H9 (cell line): ENCODE measurements around the gene FAM53A. TPM values are rescaled to one million over a fixed set of nuclear protein-coding genes. Genes with fewer than 3 reads are reported as not detected.

Experiments used
- DNase-seq: peaks from one replicate; pipeline ENCODE4 v3.0.0-alpha.2; 2017
- H2AFZ ChIP-seq: one replicate; pipeline ENCODE4 v1.6.1; 2013; ENCODE audit warnings: mild to moderate bottlenecking, low read length, control low read depth, moderate library complexity
- H2AK5ac ChIP-seq: 2 replicates; pipeline ENCODE4 v1.6.1; 2013; ENCODE audit warnings: low read length, control low read depth, mixed read lengths; ENCODE audit not compliant: insufficient read length
- H2BK120ac ChIP-seq: one replicate; pipeline ENCODE4 v1.6.1; 2013; ENCODE audit warnings: low read depth, mild to moderate bottlenecking, low read length, control low read depth, inconsistent platforms; ENCODE audit not compliant: poor library complexity, severe bottlenecking
- H2BK12ac ChIP-seq: 2 replicates; pipeline ENCODE4 v1.6.1; 2013; ENCODE audit warnings: low read length, control low read depth, mixed read lengths, low read depth; ENCODE audit not compliant: insufficient read length
- H2BK15ac ChIP-seq: 2 replicates; pipeline ENCODE4 v1.6.1; 2013; ENCODE audit warnings: low read depth, low read length, control low read depth
- H2BK20ac ChIP-seq: one replicate; pipeline ENCODE4 v1.6.1; 2013; ENCODE audit warnings: low read depth, mild to moderate bottlenecking, low read length, control low read depth, inconsistent platforms; ENCODE audit not compliant: poor library complexity, severe bottlenecking
- H2BK5ac ChIP-seq: 2 replicates; pipeline ENCODE4 v1.6.1; 2013; ENCODE audit warnings: low read length, control low read depth, mixed read lengths; ENCODE audit not compliant: insufficient read length
- H3K14ac ChIP-seq: 2 replicates; pipeline ENCODE4 v1.6.1; 2013; ENCODE audit warnings: low read length, control low read depth; ENCODE audit not compliant: insufficient read depth
- H3K18ac ChIP-seq: 2 replicates; pipeline ENCODE4 v1.6.1; 2013; ENCODE audit warnings: low read depth, mild to moderate bottlenecking, mixed read lengths, low read length, control low read depth; ENCODE audit not compliant: insufficient read length
- H3K23ac ChIP-seq: 2 replicates; pipeline ENCODE4 v1.6.1; 2013; ENCODE audit warnings: low read length, control low read depth, mixed read lengths, low read depth; ENCODE audit not compliant: insufficient read length
- H3K23me2 ChIP-seq: 2 replicates; pipeline ENCODE4 v1.6.1; 2013; ENCODE audit warnings: low read depth, mild to moderate bottlenecking, mixed read lengths, low read length, control low read depth; ENCODE audit not compliant: insufficient read length, poor library complexity, severe bottlenecking
- H3K27ac ChIP-seq: 2 replicates; pipeline ENCODE4 v1.5.1; 2013; ENCODE audit warnings: low read length, control low read depth, mixed read lengths, low read depth; ENCODE audit not compliant: insufficient read length
- H3K27me3 ChIP-seq: 2 replicates; pipeline ENCODE4 v1.6.1; 2013; ENCODE audit warnings: low read length, control low read depth, inconsistent platforms; ENCODE audit not compliant: insufficient read depth
- H3K4ac ChIP-seq: 2 replicates; pipeline ENCODE4 v1.6.1; 2013; ENCODE audit warnings: low read depth, mild to moderate bottlenecking, control low read depth, inconsistent platforms, low read length, moderate library complexity
- H3K4me1 ChIP-seq: 2 replicates; pipeline ENCODE4 v1.6.1; 2013; ENCODE audit warnings: low read length, control low read depth, inconsistent platforms; ENCODE audit not compliant: insufficient read depth
- H3K4me2 ChIP-seq: 2 replicates; pipeline ENCODE4 v1.6.1; 2013; ENCODE audit warnings: low read length, control low read depth, mixed read lengths; ENCODE audit not compliant: insufficient read length, insufficient read depth
- H3K56ac ChIP-seq: 2 replicates; pipeline ENCODE4 v1.6.1; 2013; ENCODE audit warnings: low read depth, mild to moderate bottlenecking, mixed read lengths, low read length, control low read depth; ENCODE audit not compliant: insufficient read length
- H3K79me1 ChIP-seq: 2 replicates; pipeline ENCODE4 v1.6.1; 2013; ENCODE audit warnings: low read depth, mild to moderate bottlenecking, moderate library complexity, low read length, control low read depth, inconsistent platforms; ENCODE audit not compliant: insufficient read depth, poor library complexity, severe bottlenecking
- H3K79me2 ChIP-seq: 2 replicates; pipeline ENCODE4 v1.6.1; 2013; ENCODE audit warnings: low read length, control low read depth, inconsistent platforms; ENCODE audit not compliant: insufficient read depth
- H3K9ac ChIP-seq: 2 replicates; pipeline ENCODE4 v1.6.1; 2013; ENCODE audit warnings: low read length, control low read depth, mixed read lengths; ENCODE audit not compliant: insufficient read length; ENCODE audit errors: extremely low read depth
- H3K9me3 ChIP-seq: one replicate; pipeline ENCODE4 v1.6.1; 2013; ENCODE audit warnings: low read depth, low read length, inconsistent platforms; ENCODE audit not compliant: control insufficient read depth
- H3T11ph ChIP-seq: one replicate; pipeline ENCODE4 v1.6.1; 2013; ENCODE audit warnings: mild to moderate bottlenecking, low read length, control low read depth, inconsistent platforms
- H4K20me1 ChIP-seq: one replicate; pipeline ENCODE4 v1.6.1; 2013; ENCODE audit not compliant: control insufficient read depth, insufficient read length, insufficient read depth
- H4K5ac ChIP-seq: 2 replicates; pipeline ENCODE4 v1.6.1; 2013; ENCODE audit warnings: low read depth, mild to moderate bottlenecking, mixed read lengths, low read length, control low read depth; ENCODE audit not compliant: insufficient read length
- H4K8ac ChIP-seq: replicated peaks from 2 replicates; pipeline ENCODE4 v1.6.1; 2013; ENCODE audit warnings: low read length, control low read depth, mixed read lengths, low read depth; ENCODE audit not compliant: insufficient read length
- H4K91ac ChIP-seq: 2 replicates; pipeline ENCODE4 v1.6.1; 2013; ENCODE audit warnings: low read depth, mild to moderate bottlenecking, moderate library complexity, mixed read lengths, low read length, control low read depth; ENCODE audit not compliant: insufficient read length
- H3K27ac Mint-ChIP-seq, 3 experiments: 2 replicates in 2 of 3; 3 replicates in 1 of 3; pipeline ENCODE4 v1.8.0; 2020 to 2021; ENCODE audit warnings: mixed read lengths in 3 of 3, mild to moderate bottlenecking in 1 of 3, moderate library complexity in 1 of 3
- H3K27me3 Mint-ChIP-seq: 2 replicates; pipeline ENCODE4 v1.8.0; 2021; ENCODE audit warnings: low read depth, mild to moderate bottlenecking, moderate library complexity, mixed read lengths
- H3K36me3 Mint-ChIP-seq, 3 experiments: 2 replicates in 2 of 3; 3 replicates in 1 of 3; pipeline ENCODE4 v1.8.0; 2020 to 2021; ENCODE audit warnings: low read depth in 3 of 3, mixed read lengths in 3 of 3; ENCODE audit not compliant: insufficient read depth in 1 of 3
- H3K4me1 Mint-ChIP-seq, 2 experiments: 2 replicates each; pipeline ENCODE4 v1.8.0; 2020; ENCODE audit warnings: mixed read lengths in 2 of 2
- H3K4me3 Mint-ChIP-seq, 2 experiments: 2 replicates in 1 of 2; 3 replicates in 1 of 2; pipeline ENCODE4 v1.8.0; 2020 to 2021; ENCODE audit warnings: mild to moderate bottlenecking in 2 of 2, mixed read lengths in 2 of 2, moderate library complexity in 1 of 2
- H3K9me3 Mint-ChIP-seq, 2 experiments: 2 replicates in 1 of 2; 3 replicates in 1 of 2; pipeline ENCODE4 v1.8.0; 2020; ENCODE audit warnings: mild to moderate bottlenecking in 2 of 2, mixed read lengths in 2 of 2, moderate library complexity in 1 of 2
- WGBS: extraction: QIAGEN DNeasy Blood & Tissue Kit; methylation state at CpG from one replicate; pipeline ENCODE4 v1.1.7; 2013; ENCODE audit warnings: missing lambda C conversion rate, low lambda C conversion rate, mixed read lengths; ENCODE audit not compliant: insufficient read length; ENCODE audit errors: extremely low coverage; 5-methylcytosine and 5-hydroxymethylcytosine counted together
- total RNA-seq: library from RNA; stranded (reverse); gene quantifications from 2 replicates; pipeline ENCODE4 v1.2.1, GENCODE V29; 2021
- TF ChIP-seq, protein P1 (sequence below): fragments of 200-600 bp; sonication (generic); conservative IDR thresholded peaks from 3 replicates; pipeline ENCODE4 v1.8.0; 2021; ENCODE audit warnings: antibody characterized with exemption, mild to moderate bottlenecking

Gene FAM53A
- total RNA-seq, 1 experiment from 2014 or later: 2.4 TPM

DNA sequence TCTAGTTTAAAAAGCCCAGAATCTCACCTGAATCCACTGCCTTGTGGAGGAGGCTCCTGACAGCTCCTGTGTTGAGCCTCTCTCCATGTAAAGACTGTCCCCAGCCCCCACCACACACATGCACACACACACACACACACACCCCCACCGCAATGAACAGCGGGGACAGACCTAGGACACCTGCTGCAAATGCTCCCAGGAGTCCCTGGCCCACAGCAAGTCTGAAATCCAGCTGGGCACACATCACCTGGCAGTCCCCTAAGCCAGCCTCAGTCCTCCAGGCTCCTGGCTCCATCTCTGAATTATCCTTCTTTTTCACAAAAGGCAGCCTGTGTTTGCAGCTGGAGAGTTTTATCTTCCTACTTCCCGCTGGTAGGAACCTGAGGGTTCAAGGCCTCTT is 6.6 kb upstream of the FAM53A start:
- no peak overlapping the region for H2BK15ac ChIP-seq

More for the DNA sequence above, 6.6 kb upstream of the FAM53A start:
- TF ChIP-seq, protein P1, sequence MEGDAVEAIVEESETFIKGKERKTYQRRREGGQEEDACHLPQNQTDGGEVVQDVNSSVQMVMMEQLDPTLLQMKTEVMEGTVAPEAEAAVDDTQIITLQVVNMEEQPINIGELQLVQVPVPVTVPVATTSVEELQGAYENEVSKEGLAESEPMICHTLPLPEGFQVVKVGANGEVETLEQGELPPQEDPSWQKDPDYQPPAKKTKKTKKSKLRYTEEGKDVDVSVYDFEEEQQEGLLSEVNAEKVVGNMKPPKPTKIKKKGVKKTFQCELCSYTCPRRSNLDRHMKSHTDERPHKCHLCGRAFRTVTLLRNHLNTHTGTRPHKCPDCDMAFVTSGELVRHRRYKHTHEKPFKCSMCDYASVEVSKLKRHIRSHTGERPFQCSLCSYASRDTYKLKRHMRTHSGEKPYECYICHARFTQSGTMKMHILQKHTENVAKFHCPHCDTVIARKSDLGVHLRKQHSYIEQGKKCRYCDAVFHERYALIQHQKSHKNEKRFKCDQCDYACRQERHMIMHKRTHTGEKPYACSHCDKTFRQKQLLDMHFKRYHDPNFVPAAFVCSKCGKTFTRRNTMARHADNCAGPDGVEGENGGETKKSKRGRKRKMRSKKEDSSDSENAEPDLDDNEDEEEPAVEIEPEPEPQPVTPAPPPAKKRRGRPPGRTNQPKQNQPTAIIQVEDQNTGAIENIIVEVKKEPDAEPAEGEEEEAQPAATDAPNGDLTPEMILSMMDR: no peak
- Histone ChIP-seq H4K8ac (no peak overlapping the region), H2BK20ac (no peak overlapping the region), H3K4ac (no peak overlapping the region), H3K79me1 (no peaks in the 10 kb centered on the region), H2BK5ac (no peak overlapping the region), H4K5ac (no peak overlapping the region), H3K9me3 (no peaks in the 10 kb centered on the region), H3K14ac (no peak overlapping the region), H4K20me1 (peaks cover 2% of the 10 kb centered on the region), H2BK12ac (no peak overlapping the region), H3K4me1 (no peaks in the 10 kb centered on the region), H4K91ac (no peak overlapping the region), H3K27me3 (no peaks in the 10 kb centered on the region), H3K4me2 (no peak overlapping the region), H2BK120ac (no peak overlapping the region), H3K23me2 (no peaks in the 10 kb centered on the region), H3K18ac (no peak overlapping the region), H3K56ac (no peak overlapping the region), H3K23ac (no peak overlapping the region), H3T11ph (no peak overlapping the region), H2AK5ac (no peak overlapping the region), H3K9ac (no peak overlapping the region), H3K27ac (no peak overlapping the region), H2AFZ (no peak overlapping the region), H3K79me2 (no peaks in the 10 kb centered on the region)
- H3K27me3 Mint-ChIP-seq: no peaks in the 10 kb centered on the region; the same call in 1 of the 2 replicates
- WGBS: no CpG with 5 or more reads among the region's 3 CpGs
- peaks cover 7% of the 10 kb centered on the region in 2 experiments for H3K4me1 Mint-ChIP-seq
- H3K36me3 Mint-ChIP-seq: peaks cover 22 to 55% (median 40%) of the 10 kb centered on the region in 3 experiments; a peak in 6 of 7 replicates
- DNase-seq: no peak
- no peak overlapping the region; a peak in 1 of 7 replicates for H3K27ac Mint-ChIP-seq
- no peaks in the 10 kb centered on the region for H3K9me3 Mint-ChIP-seq
- H3K4me3 Mint-ChIP-seq: no peak overlapping the region; a peak in 1 of 5 replicates
